GM21367 (cell line): Measurements from ENCODE around the gene ZNF615.
"Not testable (repeated sequence)": the region's sequence is repeated elsewhere in the genome, so short reads cannot be mapped to it uniquely, and the experiment has no call there.

ENCODE experiments used
- ATAC-seq: cut with Tn5 transposase; IDR thresholded peaks from one replicate; pipeline ENCODE4 v1.9.1; 2021; ENCODE audit not compliant: unreplicated experiment

The ZNF615 gene

GRCh38 chr19:52007806-52008557 is at the start of gene ZNF615:
ZNF615 (minus strand) TSS chr19:52008211; CDS start chr19:52003711, 4,500 bp downstream.
- peak; percentile 92 for ATAC-seq

GRCh38 chr19:52056480-52056879 is 48.5 kb upstream of the ZNF615 start:
- ATAC-seq: not testable (repeated sequence)

GRCh38 chr19:52051736-52052135 is 43.7 kb upstream of the ZNF615 start:
- not testable (repeated sequence) for ATAC-seq

GRCh38 chr19:52048555-52049501 is 40.8 kb upstream of the ZNF615 start, which contains the start of gene ZNF432:
ZNF432 (minus strand) TSS chr19:52048838; CDS start chr19:52046868, 1,970 bp downstream.
- ATAC-seq: peak; percentile 82

- ATAC-seq: no peak
These were observed 31.2 kb upstream of the ZNF615 start for GRCh38 chr19:52039169-52039568.

GRCh38 chr19:52034051-52034728 is 26.2 kb upstream of the ZNF615 start:
- no peak for ATAC-seq

- peak; percentile 18 for ATAC-seq
These were observed 20.7 kb upstream of the ZNF615 start for GRCh38 chr19:52028780-52029123.

GRCh38 chr19:52028027-52028779 is 20.2 kb upstream of the ZNF615 start, which contains the start of gene ZNF614:
ZNF614 (minus strand) TSS chr19:52028379; CDS start chr19:52025745, 2,634 bp downstream.
- peak; percentile 74 for ATAC-seq

- not testable (repeated sequence) for ATAC-seq
These were observed 18.4 kb upstream of the ZNF615 start for GRCh38 chr19:52026255-52026990.

- not testable (repeated sequence) for ATAC-seq
These were observed 16.5 kb upstream of the ZNF615 start for GRCh38 chr19:52024478-52024877.

- no peak for ATAC-seq
These were observed 14.2 kb upstream of the ZNF615 start for GRCh38 chr19:52022193-52022592.

GRCh38 chr19:52020506-52020905 is 12.5 kb upstream of the ZNF615 start:
- no peak for ATAC-seq

GRCh38 chr19:52010674-52011073 is 2.7 kb upstream of the ZNF615 start:
- ATAC-seq: no peak

- ATAC-seq: no peak
These were observed 583 bp downstream of the ZNF615 start for GRCh38 chr19:52007451-52007805.

- no peak for ATAC-seq
These were observed 13.9 kb downstream of the ZNF615 start for GRCh38 chr19:51994048-51994644.

- no peak for ATAC-seq
These were observed 14.6 kb downstream of the ZNF615 start for GRCh38 chr19:51993422-51993821.

- ATAC-seq: peak; percentile 71
These were observed 21.4 kb downstream of the ZNF615 start, which contains the start of gene ZNF350 for GRCh38 chr19:51986309-51987291. ZNF350 (minus strand) TSS chr19:51986840; CDS start chr19:51974360, 12,480 bp downstream.

- ATAC-seq: no peak
These were observed 24.6 kb downstream of the ZNF615 start for GRCh38 chr19:51983361-51983760.
